ENCODE data around the gene RAD18.

GRCh38 chr3:8994226-8994625 lies 31.0 kb upstream of the RAD18 start:
- TF ChIP-seq CTCF (conservative IDR thresholded peaks at IDR 0.05; ENCODE audit: low read depth, low read length) (no peak), EZH2 (IDR thresholded peaks at IDR 0.05; ENCODE audit: low read length, unreplicated experiment) (no peak), EZH2phosphoT487 (IDR thresholded peaks at IDR 0.05; ENCODE audit: borderline replicate concordance, low read length) (no peak)

Measured in PC-3 (cell line).